Dendritic cell treated with granulocyte-macrophage colony-stimulating factor and Interleukin-4, amounts not matched to agents 40 ng/mL and 50 ng/mL, for 4 days (primary cell): ENCODE results near the gene CNTNAP2.

Source experiments
- H3K27ac Mint-ChIP-seq: one replicate; pipeline ENCODE4 v1.8.0; 2022; ENCODE audit warnings: mild to moderate bottlenecking, mixed read lengths
- H3K27me3 Mint-ChIP-seq: one replicate; pipeline ENCODE4 v1.8.0; 2022; ENCODE audit warnings: mild to moderate bottlenecking, mixed read lengths
- H3K36me3 Mint-ChIP-seq: one replicate; pipeline ENCODE4 v1.8.0; 2022; ENCODE audit warnings: low read depth, mixed read lengths
- H3K4me1 Mint-ChIP-seq: one replicate; pipeline ENCODE4 v1.8.0; 2022; ENCODE audit warnings: low read depth, mixed read lengths
- H3K4me3 Mint-ChIP-seq: one replicate; pipeline ENCODE4 v1.8.0; 2022; ENCODE audit warnings: mild to moderate bottlenecking, moderate library complexity, mixed read lengths
- H3K9me3 Mint-ChIP-seq: one replicate; pipeline ENCODE4 v1.8.0; 2022; ENCODE audit warnings: mixed read lengths
- intact Hi-C: fragments of 100-400 bp; cut with micrococcal nuclease; formaldehyde crosslinking; loops from one replicate; pipeline ENCODE4 v1.15.0; 2022

Gene CNTNAP2

DNA sequence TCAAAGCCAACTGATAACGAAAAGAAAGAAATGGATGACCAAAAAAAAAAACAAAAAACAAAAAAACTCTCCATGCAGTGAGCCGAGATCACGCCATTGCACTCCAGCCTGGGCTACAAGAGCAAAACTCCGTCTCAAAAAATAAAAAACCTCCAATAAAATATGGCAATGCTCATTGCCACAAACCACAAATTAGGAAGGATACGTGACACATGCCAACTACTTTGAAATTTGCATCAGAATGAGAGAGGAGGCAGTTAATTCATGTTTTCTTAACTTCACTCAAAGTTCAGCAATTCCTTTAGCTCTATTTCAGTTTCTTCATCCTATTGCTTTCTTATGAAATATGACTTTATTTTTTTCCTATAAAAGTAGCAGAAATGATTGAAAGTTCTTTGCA lies 2075.9 kb downstream of the CNTNAP2 start:
- no peak overlapping the region for H3K27ac Mint-ChIP-seq
- H3K27me3 Mint-ChIP-seq = no peaks in the 10 kb centered on the region
- no peak overlapping the region for H3K4me3 Mint-ChIP-seq
- intact Hi-C loops = no loop called here
- H3K36me3 Mint-ChIP-seq = no peaks in the 10 kb centered on the region
- no peaks in the 10 kb centered on the region for H3K9me3 Mint-ChIP-seq
- peaks cover 11% of the 10 kb centered on the region for H3K4me1 Mint-ChIP-seq

GRCh38 chr7:148201992-148202391 lies 2085.4 kb downstream of the CNTNAP2 start:
- Mint-ChIP-seq H3K27me3 (no peaks in the 10 kb centered on the region), H3K27ac (no peak overlapping the region), H3K4me3 (no peak overlapping the region), H3K9me3 (no peaks in the 10 kb centered on the region), H3K36me3 (no peaks in the 10 kb centered on the region), H3K4me1 (no peaks in the 10 kb centered on the region)
- intact Hi-C loops = no loop called here

DNA sequence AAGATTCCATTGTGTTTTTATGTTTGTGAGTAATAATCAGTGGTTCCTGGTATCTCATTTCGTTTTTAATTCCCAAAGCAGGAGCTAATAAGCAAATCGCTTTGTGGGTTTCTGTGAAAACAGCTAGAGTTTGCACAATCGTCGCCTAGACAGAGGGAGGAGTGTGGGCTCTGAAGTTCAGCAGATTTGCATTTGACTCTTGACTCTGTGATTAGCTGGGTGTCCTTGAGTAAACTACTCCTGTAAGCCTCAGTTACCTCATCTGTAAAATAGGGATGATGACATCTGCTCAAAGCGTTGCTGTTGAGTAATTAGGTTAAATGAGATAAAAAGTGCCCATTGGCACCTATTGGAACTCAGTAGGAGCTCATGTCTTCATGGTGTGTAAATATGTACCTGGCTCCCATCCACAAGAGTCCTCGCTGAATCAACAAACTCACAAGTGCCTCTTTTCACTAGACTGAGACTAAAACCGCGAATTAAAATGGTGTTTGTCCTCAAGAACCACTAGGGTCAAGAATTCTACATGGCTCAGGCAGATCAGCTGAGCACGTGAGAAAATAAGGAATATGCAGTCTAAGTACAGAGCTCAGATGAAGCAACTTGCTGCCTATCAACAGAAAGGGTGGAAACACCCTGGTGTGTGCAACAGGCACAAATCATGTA lies 2088.2 kb downstream of the CNTNAP2 start:
- H3K27ac Mint-ChIP-seq = no peak overlapping the region
- no peak overlapping the region for H3K4me3 Mint-ChIP-seq
- H3K4me1 Mint-ChIP-seq = no peaks in the 10 kb centered on the region
- intact Hi-C loops = no loop called here
- H3K36me3 Mint-ChIP-seq = no peaks in the 10 kb centered on the region
- H3K27me3 Mint-ChIP-seq = no peaks in the 10 kb centered on the region
- no peaks in the 10 kb centered on the region for H3K9me3 Mint-ChIP-seq

DNA sequence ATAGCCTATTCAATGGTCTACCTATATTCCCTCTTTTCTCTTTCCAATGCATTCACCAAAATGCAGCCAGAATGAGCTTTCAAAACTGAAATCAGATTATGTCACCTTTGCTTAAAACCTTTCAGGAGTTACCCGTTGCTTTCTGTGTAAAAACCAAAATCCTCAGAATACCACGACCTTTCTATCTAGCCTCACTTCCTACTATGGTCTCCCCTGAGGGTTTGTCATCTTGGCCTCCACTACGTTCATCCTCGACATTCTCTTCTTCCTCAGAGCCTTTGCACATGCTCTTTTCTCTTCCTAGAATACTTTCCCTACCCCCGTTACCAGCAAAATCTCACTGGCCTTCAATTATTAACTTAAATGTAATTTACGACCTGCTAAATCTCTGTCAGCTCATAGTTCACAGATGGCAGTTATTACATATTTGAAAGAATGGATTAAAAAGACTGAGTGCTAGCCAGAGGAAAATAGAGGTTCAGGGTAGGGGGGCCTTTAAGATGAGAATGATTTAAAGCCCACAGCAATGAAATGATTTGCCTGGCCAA lies 2093.1 kb downstream of the CNTNAP2 start:
- Mint-ChIP-seq H3K27me3 (no peaks in the 10 kb centered on the region), H3K9me3 (no peaks in the 10 kb centered on the region), H3K4me3 (no peak overlapping the region), H3K4me1 (no peaks in the 10 kb centered on the region), H3K27ac (no peak overlapping the region), H3K36me3 (no peaks in the 10 kb centered on the region)
- intact Hi-C loops = no loop called here

- intact Hi-C loops = no loop called here
- H3K4me1 Mint-ChIP-seq = no peaks in the 10 kb centered on the region
Measured at GRCh38 chr7:148210804-148211325, 2094.3 kb downstream of the CNTNAP2 start.

GRCh38 chr7:148211740-148212151 lies 2095.1 kb downstream of the CNTNAP2 start:
- Mint-ChIP-seq H3K27ac (no peak overlapping the region), H3K27me3 (no peaks in the 10 kb centered on the region), H3K4me1 (no peaks in the 10 kb centered on the region), H3K36me3 (no peaks in the 10 kb centered on the region), H3K9me3 (peaks cover 3% of the 10 kb centered on the region), H3K4me3 (no peak overlapping the region)
- intact Hi-C loops = no loop called here

More at GRCh38 chr7:148210804-148211325, 2094.3 kb downstream of the CNTNAP2 start:
- no peaks in the 10 kb centered on the region for H3K36me3 Mint-ChIP-seq
- H3K4me3 Mint-ChIP-seq = no peak overlapping the region
- no peaks in the 10 kb centered on the region for H3K9me3 Mint-ChIP-seq
- no peaks in the 10 kb centered on the region for H3K27me3 Mint-ChIP-seq
- no peak overlapping the region for H3K27ac Mint-ChIP-seq

DNA sequence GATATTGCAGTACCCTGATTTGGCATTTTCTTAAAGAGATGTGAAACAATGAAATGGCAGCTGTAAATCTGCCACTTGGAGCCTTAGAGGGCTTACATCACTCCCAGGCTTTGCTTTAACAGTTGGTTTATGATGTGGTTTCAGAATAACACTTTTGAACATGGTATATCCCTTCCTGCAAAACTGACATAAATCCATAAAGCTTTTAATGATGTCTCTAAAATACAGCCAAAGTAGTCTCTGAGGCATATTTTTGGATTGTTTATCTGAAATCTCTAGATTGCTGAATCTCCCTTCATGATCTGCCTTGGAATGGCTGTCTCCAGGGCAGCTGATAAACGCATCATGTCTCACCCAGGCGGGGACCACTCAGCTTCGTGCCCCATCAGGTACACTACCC lies 2096.1 kb downstream of the CNTNAP2 start:
- H3K4me1 Mint-ChIP-seq = no peaks in the 10 kb centered on the region
- no peak overlapping the region for H3K4me3 Mint-ChIP-seq
- peaks cover 11% of the 10 kb centered on the region for H3K9me3 Mint-ChIP-seq
- intact Hi-C loops = no loop called here
- H3K27ac Mint-ChIP-seq = no peak overlapping the region
- H3K36me3 Mint-ChIP-seq = no peaks in the 10 kb centered on the region
- H3K27me3 Mint-ChIP-seq = no peaks in the 10 kb centered on the region

GRCh38 chr7:148214101-148214500 lies 2097.5 kb downstream of the CNTNAP2 start:
- H3K9me3 Mint-ChIP-seq = peaks cover 11% of the 10 kb centered on the region
- no peaks in the 10 kb centered on the region for H3K4me1 Mint-ChIP-seq
- H3K27me3 Mint-ChIP-seq = no peaks in the 10 kb centered on the region
- no peaks in the 10 kb centered on the region for H3K36me3 Mint-ChIP-seq
- no peak overlapping the region for H3K27ac Mint-ChIP-seq
- no peak overlapping the region for H3K4me3 Mint-ChIP-seq
- intact Hi-C loops = no loop called here

- Mint-ChIP-seq H3K9me3 (peaks cover 11% of the 10 kb centered on the region), H3K27ac (no peak overlapping the region), H3K36me3 (no peaks in the 10 kb centered on the region), H3K4me3 (no peak overlapping the region), H3K4me1 (no peaks in the 10 kb centered on the region), H3K27me3 (no peaks in the 10 kb centered on the region)
- intact Hi-C loops = no loop called here
Measured at GRCh38 chr7:148218603-148219002, 2102.0 kb downstream of the CNTNAP2 start.

DNA sequence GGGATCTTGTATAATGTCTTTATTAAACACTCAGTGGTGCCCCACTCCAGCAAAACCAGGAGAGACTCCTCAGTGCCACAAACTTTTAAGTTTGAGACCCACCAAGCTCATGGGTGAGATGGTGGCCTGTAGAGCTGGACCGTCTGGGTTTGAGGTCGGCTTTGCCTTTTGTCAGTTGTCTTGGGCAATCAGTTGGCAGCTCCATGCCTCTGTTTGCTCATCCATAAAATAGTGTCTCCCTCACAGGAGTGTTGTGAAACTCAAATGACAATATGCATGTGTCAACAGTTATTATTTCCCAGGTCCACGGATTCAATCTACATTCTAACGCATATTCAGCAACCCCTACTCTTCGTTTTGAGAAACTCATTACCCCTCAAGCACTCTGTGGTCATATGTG lies 2106.1 kb downstream of the CNTNAP2 start:
- intact Hi-C loops = loop anchor here (10.0 kb wide), 1 partner anchor 62 kb away; no protein-coding TSS in a partner anchor
- Mint-ChIP-seq H3K36me3 (no peaks in the 10 kb centered on the region), H3K27ac (no peak overlapping the region), H3K4me3 (no peak overlapping the region), H3K4me1 (no peaks in the 10 kb centered on the region), H3K9me3 (peaks cover 31% of the 10 kb centered on the region), H3K27me3 (no peaks in the 10 kb centered on the region)

GRCh38 chr7:148223160-148223559 lies 2106.6 kb downstream of the CNTNAP2 start:
- Mint-ChIP-seq H3K4me1 (no peaks in the 10 kb centered on the region), H3K27ac (no peak overlapping the region), H3K27me3 (no peaks in the 10 kb centered on the region), H3K36me3 (no peaks in the 10 kb centered on the region), H3K9me3 (peaks cover 31% of the 10 kb centered on the region), H3K4me3 (no peak overlapping the region)
- intact Hi-C loops = loop anchor here (10.0 kb wide), 1 partner anchor 62 kb away; no protein-coding TSS in a partner anchor

DNA sequence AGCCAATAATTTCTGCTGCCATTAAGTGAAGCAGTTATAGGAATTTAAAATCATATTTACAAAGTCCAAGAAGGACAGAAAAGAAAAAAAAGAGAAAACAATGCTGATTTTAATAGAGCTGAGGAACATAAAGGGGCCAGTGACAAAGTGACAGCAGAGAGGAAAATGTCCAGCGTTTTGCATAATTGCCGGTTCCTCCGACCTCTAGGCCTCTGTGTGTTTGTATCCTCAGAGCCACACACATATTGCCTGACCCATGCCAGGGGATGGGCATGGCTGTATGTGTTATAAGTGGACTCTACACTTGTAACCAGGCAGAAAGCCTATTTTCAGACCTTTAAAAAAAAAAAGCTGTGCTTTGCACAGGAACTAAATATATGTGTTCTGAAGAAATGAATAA lies 2107.1 kb downstream of the CNTNAP2 start:
- intact Hi-C loops = loop anchor here (10.0 kb wide), 1 partner anchor 61 kb away; no protein-coding TSS in a partner anchor
- no peak overlapping the region for H3K4me3 Mint-ChIP-seq
- no peak overlapping the region for H3K27ac Mint-ChIP-seq
- peaks cover 31% of the 10 kb centered on the region for H3K9me3 Mint-ChIP-seq
- no peaks in the 10 kb centered on the region for H3K4me1 Mint-ChIP-seq
- H3K36me3 Mint-ChIP-seq = no peaks in the 10 kb centered on the region
- H3K27me3 Mint-ChIP-seq = no peaks in the 10 kb centered on the region

GRCh38 chr7:148230296-148230695 lies 2113.7 kb downstream of the CNTNAP2 start:
- peaks cover 16% of the 10 kb centered on the region for H3K9me3 Mint-ChIP-seq
- H3K36me3 Mint-ChIP-seq = no peaks in the 10 kb centered on the region
- no peaks in the 10 kb centered on the region for H3K27me3 Mint-ChIP-seq
- H3K4me1 Mint-ChIP-seq = no peaks in the 10 kb centered on the region
- no peak overlapping the region for H3K4me3 Mint-ChIP-seq
- intact Hi-C loops = no loop called here
- H3K27ac Mint-ChIP-seq = no peak overlapping the region

DNA sequence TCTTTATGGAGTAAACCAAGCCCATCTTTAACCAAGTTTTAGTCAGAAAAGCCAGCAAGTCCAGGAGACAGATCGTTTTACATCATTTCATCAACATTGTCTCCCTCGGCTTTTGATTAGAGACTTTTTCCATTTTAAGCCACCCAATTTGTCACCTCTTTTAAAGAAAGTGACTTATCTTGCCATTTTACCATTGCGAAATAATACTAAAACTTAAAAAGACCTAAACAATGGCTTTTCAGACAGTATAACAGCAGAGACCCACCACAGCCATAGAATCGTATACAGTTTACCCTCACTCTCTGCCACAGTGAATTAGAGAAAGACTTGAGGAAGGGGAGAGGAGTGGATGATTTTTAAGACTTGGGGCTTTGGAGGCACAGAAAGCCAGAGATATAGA lies 2114.3 kb downstream of the CNTNAP2 start:
- Mint-ChIP-seq H3K9me3 (peaks cover 11% of the 10 kb centered on the region), H3K4me1 (no peaks in the 10 kb centered on the region), H3K36me3 (no peaks in the 10 kb centered on the region), H3K27ac (no peak overlapping the region), H3K4me3 (no peak overlapping the region), H3K27me3 (no peaks in the 10 kb centered on the region)
- intact Hi-C loops = no loop called here

DNA sequence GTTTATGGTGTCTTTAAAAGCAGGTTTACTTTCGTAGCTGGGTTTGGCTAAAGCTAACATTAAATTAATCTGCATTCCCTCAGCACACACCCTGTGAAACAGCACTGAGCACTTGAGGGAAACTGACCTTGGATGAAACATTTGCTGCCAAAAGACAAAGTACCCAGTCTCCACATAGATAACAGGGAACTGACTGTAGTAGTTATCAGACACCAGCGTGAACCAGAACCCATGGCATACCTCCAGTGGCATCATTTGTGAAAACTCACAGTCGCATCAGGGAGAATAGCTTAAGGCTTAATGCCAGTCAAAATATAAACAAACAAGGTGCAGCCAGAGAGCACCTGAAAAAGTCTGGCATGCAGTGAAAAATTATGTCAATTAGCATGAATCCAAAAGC lies 2116.2 kb downstream of the CNTNAP2 start:
- Mint-ChIP-seq H3K36me3 (no peaks in the 10 kb centered on the region), H3K9me3 (no peaks in the 10 kb centered on the region), H3K4me3 (no peak overlapping the region), H3K4me1 (no peaks in the 10 kb centered on the region), H3K27me3 (no peaks in the 10 kb centered on the region), H3K27ac (no peak overlapping the region)
- intact Hi-C loops = no loop called here
